ENCODE data around the gene TNNT1. TPM values are rescaled to one million over a fixed set of nuclear protein-coding genes. Genes with fewer than 3 reads are reported as not detected.

Gene TNNT1
- total RNA-seq, 4 donors from 2014 or later = not detected

- TF ChIP-seq CTCF (IDR thresholded peaks at IDR 0.05) = no peak
- TF ChIP-seq POLR2A (IDR thresholded peaks at IDR 0.05) = no peak
- Histone ChIP-seq H3K36me3 (peaks cover 0 to 74% (median 0%) of the 10 kb centered on the region in 3 donors), H3K4me1 (no peaks in the 10 kb centered on the region), H3K9me3 (no peaks in the 10 kb centered on the region), H3K27me3 (no peaks in the 10 kb centered on the region), H3K4me3 (no peak overlapping the region), H3K27ac (no peak overlapping the region)
- peak in 1 of 3 donors; percentile 35 for DNase-seq
Observed at GRCh38 chr19:55094456-55095259, 54.3 kb downstream of the TNNT1 start.

DNA sequence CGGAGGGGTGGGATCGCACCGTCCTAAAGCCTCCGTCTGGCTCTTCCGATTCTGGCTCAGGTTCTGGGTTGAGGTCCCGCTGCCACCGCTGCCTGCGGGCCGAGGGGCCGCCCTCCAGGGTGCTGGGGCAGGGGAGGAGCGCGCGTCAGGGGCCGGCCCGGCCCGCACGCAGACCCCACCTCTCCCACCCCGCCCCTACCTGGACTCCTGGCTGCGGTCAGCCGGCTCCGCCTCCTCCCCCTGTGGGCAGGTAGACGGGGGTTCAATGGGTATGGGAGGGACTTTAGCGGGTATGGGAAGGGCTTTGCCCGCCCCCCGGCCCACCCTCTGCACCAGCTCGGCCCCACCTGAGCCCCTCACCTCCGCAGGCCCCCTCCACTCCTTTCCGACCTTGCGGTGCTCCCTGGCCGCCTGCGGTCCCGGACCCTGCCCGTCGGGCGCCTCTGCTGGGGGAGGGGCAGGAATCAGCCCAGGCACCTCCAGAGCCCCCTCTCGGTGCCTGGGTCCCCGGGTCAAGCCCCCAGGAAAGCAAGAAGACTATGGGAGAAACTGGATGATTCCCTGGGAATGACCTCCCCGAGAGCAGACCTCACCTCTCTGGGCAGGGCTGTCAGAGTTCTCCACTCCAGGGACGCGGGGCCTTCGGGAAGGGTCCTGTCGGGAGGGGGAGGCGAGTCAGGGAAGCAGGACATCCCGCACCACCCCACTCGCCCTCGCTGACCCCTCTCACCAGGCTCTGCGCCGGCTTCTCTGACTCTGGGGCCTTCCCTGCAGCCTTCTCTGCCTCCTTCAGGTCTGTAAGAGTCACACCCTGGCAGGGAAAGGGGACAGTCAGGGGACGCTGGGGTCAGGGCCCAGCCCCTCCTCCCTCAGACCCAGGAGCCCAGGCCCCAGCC is 56.3 kb downstream of the TNNT1 start:
- Histone ChIP-seq H3K27me3 (no peaks in the 10 kb centered on the region), H3K4me3 (no peak overlapping the region), H3K27ac (no peak overlapping the region), H3K36me3 (peaks cover 0 to 54% (median 0%) of the 10 kb centered on the region in 3 donors), H3K4me1 (peaks cover 0 to 10% (median 4%) of the 10 kb centered on the region in 4 donors), H3K9me3 (no peaks in the 10 kb centered on the region)
- TF ChIP-seq POLR2A (IDR thresholded peaks at IDR 0.05) (no peak), CTCF (IDR thresholded peaks at IDR 0.05) (no peak)
- no peak for DNase-seq

- no peaks in the 10 kb centered on the region for H3K27me3 ChIP-seq
- no peak overlapping the region for H3K27ac ChIP-seq
- TF ChIP-seq CTCF (IDR thresholded peaks at IDR 0.05) (no peak), POLR2A (IDR thresholded peaks at IDR 0.05) (no peak)
- H3K4me1 ChIP-seq = peaks cover 0 to 17% (median 10%) of the 10 kb centered on the region in 4 donors
- no peak overlapping the region for H3K4me3 ChIP-seq
- no peaks in the 10 kb centered on the region for H3K9me3 ChIP-seq
- peaks cover 0 to 53% (median 0%) of the 10 kb centered on the region in 3 donors for H3K36me3 ChIP-seq
- DNase-seq = no peak
Observed at GRCh38 chr19:55091955-55092354, 57.1 kb downstream of the TNNT1 start.

DNA sequence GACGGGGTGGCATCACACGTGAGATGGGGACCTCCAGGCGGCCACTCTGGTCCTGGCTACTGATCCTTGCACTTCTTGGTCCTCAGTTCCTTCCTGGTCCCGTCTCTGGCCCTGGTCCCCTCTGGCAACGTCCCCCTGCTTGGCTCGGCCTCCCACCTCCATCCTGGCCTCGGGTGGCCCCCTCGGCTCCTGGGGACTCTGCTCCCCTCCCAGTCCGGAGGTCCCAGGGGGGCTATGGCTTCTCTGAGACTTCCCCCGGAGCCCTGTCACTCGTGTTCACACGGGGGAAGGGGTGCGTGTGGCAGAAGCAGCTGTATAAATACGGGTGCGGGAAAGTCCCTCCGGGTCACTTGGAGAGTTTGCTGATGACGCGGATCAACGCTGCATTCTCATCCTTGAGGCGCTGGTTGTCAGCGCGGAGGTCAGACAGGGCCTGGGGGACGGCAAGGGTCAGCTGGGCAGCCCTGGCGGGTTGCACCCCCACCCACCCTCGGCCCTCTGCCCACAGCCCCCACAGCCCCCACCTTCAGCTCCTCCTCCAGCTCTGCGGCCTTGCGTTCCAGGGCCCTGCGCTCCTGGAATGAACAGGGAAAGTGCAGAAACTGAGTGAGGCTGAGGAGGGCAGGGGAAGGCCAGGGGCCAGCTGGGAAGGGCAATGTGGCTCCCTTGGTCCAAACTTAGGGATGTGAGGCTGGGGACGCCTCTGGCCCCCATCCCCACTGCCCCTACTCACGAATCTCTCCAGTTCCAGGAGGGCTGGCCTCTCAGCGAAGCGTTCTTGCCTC is 57.7 kb downstream of the TNNT1 start:
- peaks cover 0 to 23% (median 12%) of the 10 kb centered on the region in 4 donors for H3K4me1 ChIP-seq
- TF ChIP-seq POLR2A (IDR thresholded peaks at IDR 0.05) (no peak), CTCF (IDR thresholded peaks at IDR 0.05) (no peak)
- no peak overlapping the region for H3K27ac ChIP-seq
- H3K27me3 ChIP-seq = no peaks in the 10 kb centered on the region
- no peaks in the 10 kb centered on the region for H3K9me3 ChIP-seq
- H3K36me3 ChIP-seq = peaks cover 0 to 53% (median 0%) of the 10 kb centered on the region in 3 donors
- DNase-seq = no peak
- H3K4me3 ChIP-seq = no peak overlapping the region

DNA sequence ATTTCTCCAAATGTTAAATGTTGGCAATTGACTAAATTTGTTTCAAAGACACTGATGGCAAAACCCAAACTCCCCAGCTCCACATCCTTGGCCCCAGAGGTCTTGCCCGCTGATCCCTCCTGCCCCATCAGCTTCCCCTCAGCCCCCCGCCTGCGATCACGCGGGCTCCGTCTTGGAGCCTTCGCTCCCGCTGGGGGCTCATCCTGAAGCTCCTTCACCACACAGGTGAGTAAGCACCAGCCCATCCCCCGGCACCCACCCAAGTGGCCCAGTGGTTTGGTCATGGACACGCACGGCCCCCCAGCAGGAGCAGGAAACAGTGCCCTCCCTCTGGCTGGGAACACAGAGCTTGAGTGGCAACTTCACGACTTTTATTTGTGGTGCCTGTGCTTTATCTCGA is 58.4 kb downstream of the TNNT1 start:
- H3K27ac ChIP-seq = no peak overlapping the region
- H3K36me3 ChIP-seq = peaks cover 0 to 45% (median 0%) of the 10 kb centered on the region in 3 donors
- no peak overlapping the region for H3K4me3 ChIP-seq
- no peak for TF ChIP-seq POLR2A (IDR thresholded peaks at IDR 0.05)
- TF ChIP-seq CTCF (IDR thresholded peaks at IDR 0.05) = no peak
- no peaks in the 10 kb centered on the region for H3K27me3 ChIP-seq
- DNase-seq = no peak
- H3K4me1 ChIP-seq = peaks cover 0 to 25% (median 12%) of the 10 kb centered on the region in 4 donors
- no peaks in the 10 kb centered on the region for H3K9me3 ChIP-seq

Measured in Peyer's patch (tissue), 4 donors.